ENCODE results near the gene SLX4.

Gene SLX4

GRCh38 chr16:3591436-3591803 is 20.0 kb downstream of the SLX4 start:
- H3K4me3 ChIP-seq = no peak overlapping the region
- no peaks in the 10 kb centered on the region for H3K36me3 ChIP-seq (ENCODE audit: insufficient read depth, low read length)
- no peaks in the 10 kb centered on the region for H3K9me3 ChIP-seq (ENCODE audit: low read depth, low read length)
- no peak overlapping the region for H3K9ac ChIP-seq (ENCODE audit: insufficient read length)
- TF ChIP-seq FOXP2 (optimal IDR thresholded peaks at IDR 0.05; ENCODE audit: control extremely low read depth, extremely low read length, insufficient read depth) (no peak), POLR2AphosphoS5 (IDR thresholded peaks at IDR 0.05; ENCODE audit: borderline replicate concordance, low read depth, low read length) (no peak), EZH2 (IDR thresholded peaks at IDR 0.05) (no peak)
- H3K27ac ChIP-seq = no peak overlapping the region
- no peak for DNase-seq (ENCODE audit: low read depth, low spot score)

GRCh38 chr16:3590736-3591435 is 20.5 kb downstream of the SLX4 start:
- Histone ChIP-seq H3K27ac (no peak overlapping the region), H3K4me3 (no peak overlapping the region), H3K9ac (ENCODE audit: insufficient read length) (no peak overlapping the region), H3K9me3 (ENCODE audit: low read depth, low read length) (no peaks in the 10 kb centered on the region), H3K36me3 (ENCODE audit: insufficient read depth, low read length) (no peaks in the 10 kb centered on the region)
- TF ChIP-seq EZH2 (IDR thresholded peaks at IDR 0.05) = no peak
- no peak for TF ChIP-seq POLR2AphosphoS5 (IDR thresholded peaks at IDR 0.05; ENCODE audit: borderline replicate concordance, low read depth, low read length)
- no peak for TF ChIP-seq FOXP2 (optimal IDR thresholded peaks at IDR 0.05; ENCODE audit: control extremely low read depth, extremely low read length, insufficient read depth)
- no peak for DNase-seq (ENCODE audit: low read depth, low spot score)

GRCh38 chr16:3589991-3590701 is 21.3 kb downstream of the SLX4 start:
- TF ChIP-seq EZH2 (IDR thresholded peaks at IDR 0.05) (no peak), FOXP2 (optimal IDR thresholded peaks at IDR 0.05; ENCODE audit: control extremely low read depth, extremely low read length, insufficient read depth) (no peak), POLR2AphosphoS5 (IDR thresholded peaks at IDR 0.05; ENCODE audit: borderline replicate concordance, low read depth, low read length) (no peak)
- Histone ChIP-seq H3K9me3 (ENCODE audit: low read depth, low read length) (no peaks in the 10 kb centered on the region), H3K27ac (no peak overlapping the region), H3K36me3 (ENCODE audit: insufficient read depth, low read length) (no peaks in the 10 kb centered on the region), H3K9ac (ENCODE audit: insufficient read length) (no peak overlapping the region), H3K4me3 (no peak overlapping the region)
- no peak for DNase-seq (ENCODE audit: low read depth, low spot score)

DNA sequence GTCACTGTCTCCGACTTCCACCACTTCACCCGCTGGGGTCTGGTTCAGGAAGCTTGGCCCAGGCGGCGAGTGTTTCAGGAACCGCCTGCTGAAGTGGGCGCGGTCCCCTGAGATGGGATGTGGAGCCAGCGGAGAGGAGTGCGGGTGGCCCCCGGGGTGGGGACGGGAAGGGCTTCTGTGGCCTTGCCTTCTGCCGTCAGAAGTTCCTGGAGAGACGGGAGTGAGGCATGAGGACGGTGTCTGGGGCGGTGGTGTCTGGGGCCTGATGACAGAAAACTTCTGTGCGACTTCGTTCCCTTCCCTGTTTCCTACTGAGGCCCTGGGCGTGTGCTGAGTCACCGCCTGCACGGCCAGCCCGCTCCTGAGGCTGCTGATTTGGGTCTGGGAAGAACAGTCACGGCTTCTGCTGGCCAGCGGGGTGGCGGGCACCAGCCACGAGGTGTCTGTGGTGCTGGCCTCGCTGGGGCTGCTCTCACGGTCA is 21.9 kb downstream of the SLX4 start:
- TF ChIP-seq POLR2AphosphoS5 (IDR thresholded peaks at IDR 0.05; ENCODE audit: borderline replicate concordance, low read depth, low read length) (no peak), FOXP2 (optimal IDR thresholded peaks at IDR 0.05; ENCODE audit: control extremely low read depth, extremely low read length, insufficient read depth) (no peak), EZH2 (IDR thresholded peaks at IDR 0.05) (no peak)
- Histone ChIP-seq H3K27ac (no peak overlapping the region), H3K9me3 (ENCODE audit: low read depth, low read length) (no peaks in the 10 kb centered on the region), H3K36me3 (ENCODE audit: insufficient read depth, low read length) (no peaks in the 10 kb centered on the region), H3K4me3 (no peak overlapping the region), H3K9ac (ENCODE audit: insufficient read length) (no peak overlapping the region)
- DNase-seq (ENCODE audit: low read depth, low spot score) = no peak

- Histone ChIP-seq H3K27ac (no peak overlapping the region), H3K36me3 (ENCODE audit: insufficient read depth, low read length) (no peaks in the 10 kb centered on the region), H3K9ac (ENCODE audit: insufficient read length) (no peak overlapping the region), H3K4me3 (no peak overlapping the region), H3K9me3 (ENCODE audit: low read depth, low read length) (no peaks in the 10 kb centered on the region)
- TF ChIP-seq EZH2 (IDR thresholded peaks at IDR 0.05) (no peak), POLR2AphosphoS5 (IDR thresholded peaks at IDR 0.05; ENCODE audit: borderline replicate concordance, low read depth, low read length) (no peak), FOXP2 (optimal IDR thresholded peaks at IDR 0.05; ENCODE audit: control extremely low read depth, extremely low read length, insufficient read depth) (no peak)
- no peak for DNase-seq (ENCODE audit: low read depth, low spot score)
These were observed 22.4 kb downstream of the SLX4 start for GRCh38 chr16:3589001-3589400.

DNA sequence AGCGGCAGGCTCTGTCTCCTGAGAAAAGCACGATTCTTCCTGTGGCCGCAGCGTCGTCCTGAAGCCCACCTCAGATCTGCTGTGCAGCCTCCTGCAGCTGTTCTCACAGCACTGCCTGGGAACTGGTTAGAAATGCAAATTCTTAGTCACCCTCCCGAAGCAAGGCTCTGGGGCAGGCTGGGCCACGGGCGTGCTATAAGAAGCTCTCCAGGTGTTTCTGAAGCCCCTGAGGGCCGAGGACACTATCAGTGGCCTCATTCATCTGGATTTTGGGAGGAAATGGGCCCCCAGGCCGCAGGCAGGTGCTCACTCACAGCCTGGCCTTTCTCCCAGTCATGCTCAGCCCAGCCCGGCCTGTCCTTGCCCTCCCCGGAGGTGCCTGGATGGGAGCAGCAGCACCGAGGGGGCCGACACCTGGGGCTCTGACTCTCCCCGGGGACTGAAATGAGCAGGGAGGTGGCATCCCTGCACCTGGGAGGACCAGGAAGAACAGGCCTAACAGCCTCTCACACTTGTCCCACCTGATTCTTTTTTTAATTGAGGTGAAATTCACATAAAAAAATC is 23.8 kb downstream of the SLX4 start:
- TF ChIP-seq POLR2AphosphoS5 (IDR thresholded peaks at IDR 0.05; ENCODE audit: borderline replicate concordance, low read depth, low read length) = no peak
- no peak for TF ChIP-seq FOXP2 (optimal IDR thresholded peaks at IDR 0.05; ENCODE audit: control extremely low read depth, extremely low read length, insufficient read depth)
- no peak for TF ChIP-seq EZH2 (IDR thresholded peaks at IDR 0.05)
- no peak overlapping the region for H3K27ac ChIP-seq
- H3K36me3 ChIP-seq (ENCODE audit: insufficient read depth, low read length) = no peaks in the 10 kb centered on the region
- H3K9me3 ChIP-seq (ENCODE audit: low read depth, low read length) = no peaks in the 10 kb centered on the region
- no peak for DNase-seq (ENCODE audit: low read depth, low spot score)
- H3K9ac ChIP-seq (ENCODE audit: insufficient read length) = no peak overlapping the region
- no peak overlapping the region for H3K4me3 ChIP-seq

- Histone ChIP-seq H3K9me3 (ENCODE audit: low read depth, low read length) (no peaks in the 10 kb centered on the region), H3K9ac (ENCODE audit: insufficient read length) (no peak overlapping the region), H3K36me3 (ENCODE audit: insufficient read depth, low read length) (no peaks in the 10 kb centered on the region), H3K4me3 (no peak overlapping the region), H3K27ac (no peak overlapping the region)
- TF ChIP-seq POLR2AphosphoS5 (IDR thresholded peaks at IDR 0.05; ENCODE audit: borderline replicate concordance, low read depth, low read length) (no peak), EZH2 (IDR thresholded peaks at IDR 0.05) (no peak), FOXP2 (optimal IDR thresholded peaks at IDR 0.05; ENCODE audit: control extremely low read depth, extremely low read length, insufficient read depth) (no peak)
- no peak for DNase-seq (ENCODE audit: low read depth, low spot score)
These were observed 27.0 kb downstream of the SLX4 start for GRCh38 chr16:3584412-3584811.

- Histone ChIP-seq H3K4me3 (no peak overlapping the region), H3K9ac (ENCODE audit: insufficient read length) (no peak overlapping the region), H3K9me3 (ENCODE audit: low read depth, low read length) (no peaks in the 10 kb centered on the region), H3K36me3 (ENCODE audit: insufficient read depth, low read length) (no peaks in the 10 kb centered on the region), H3K27ac (no peak overlapping the region)
- no peak for TF ChIP-seq FOXP2 (optimal IDR thresholded peaks at IDR 0.05; ENCODE audit: control extremely low read depth, extremely low read length, insufficient read depth)
- no peak for TF ChIP-seq EZH2 (IDR thresholded peaks at IDR 0.05)
- no peak for TF ChIP-seq POLR2AphosphoS5 (IDR thresholded peaks at IDR 0.05; ENCODE audit: borderline replicate concordance, low read depth, low read length)
- no peak for DNase-seq (ENCODE audit: low read depth, low spot score)
These were observed 27.9 kb downstream of the SLX4 start for GRCh38 chr16:3583303-3584038.
